CD4-positive, alpha-beta T cell (primary cell): Measurements from ENCODE around the gene PTPRN2. TPM values are rescaled to one million over a fixed set of nuclear protein-coding genes. Genes with fewer than 3 reads are reported as not detected.

ENCODE experiments used
- ATAC-seq: fragments of 200-7000 bp; cut with Tn5 transposase; one replicate; pipeline ENCODE4 v1.10.0; 2022; ENCODE audit warnings: mild to moderate bottlenecking; ENCODE audit not compliant: poor library complexity
- CTCF ChIA-PET: fragments of 350-600 bp; sonication (Branson Sonifier 250); formaldehyde crosslinking; loops from one replicate; lab custom pipeline; 2021; ENCODE audit warnings: antibody characterized with exemption, inconsistent platforms; lab: Charles Lee
- POLR2A ChIA-PET: fragments of 350-600 bp; sonication (Branson Sonifier 250); formaldehyde crosslinking; loops from one replicate; lab custom pipeline; 2021; ENCODE audit warnings: antibody characterized with exemption, inconsistent platforms; lab: Charles Lee
- DNase-seq, 14 experiments: peaks; one replicate each; pipeline ENCODE4 v3.0.0-alpha.2; 2013 to 2020; ENCODE audit warnings: mixed read lengths in 2 of 14
- H3K27ac ChIP-seq, 2 donors: one replicate each; pipeline versions ENCODE4 v1.5.1 to v1.7.0; 2013; ENCODE audit warnings: low read length in 2 of 2, low read depth in 1 of 2, mild to moderate bottlenecking in 1 of 2
- H3K27me3 ChIP-seq, 2 experiments: 1 replicate in 1 of 2; 2 replicates in 1 of 2; pipeline versions ENCODE4 v1.6.1 to v1.7.0; 2013; ENCODE audit warnings: low read length in 2 of 2, control low read depth in 1 of 2, mild to moderate bottlenecking in 1 of 2, moderate library complexity in 1 of 2; ENCODE audit not compliant: insufficient read depth in 2 of 2, control insufficient read depth in 1 of 2
- H3K36me3 ChIP-seq: one replicate; pipeline ENCODE4 v1.6.1; 2013; ENCODE audit warnings: low read length, control low read depth; ENCODE audit not compliant: insufficient read depth
- H3K4me1 ChIP-seq: one replicate; pipeline ENCODE4 v1.6.1; 2013; ENCODE audit warnings: low read length, control low read depth; ENCODE audit not compliant: insufficient read depth
- H3K4me3 ChIP-seq: one replicate; pipeline ENCODE4 v1.5.1; 2013; ENCODE audit warnings: mild to moderate bottlenecking, low read length, moderate library complexity
- H3K9me3 ChIP-seq, 2 experiments: 1 replicate in 1 of 2; 2 replicates in 1 of 2; pipeline versions ENCODE4 v1.6.1 to v1.7.0; 2013; ENCODE audit warnings: low read length in 2 of 2, mild to moderate bottlenecking in 2 of 2, control low read depth in 1 of 2, moderate library complexity in 1 of 2; ENCODE audit not compliant: control insufficient read depth in 1 of 2, insufficient read depth in 1 of 2
- H3K27ac Mint-ChIP-seq: one replicate; pipeline ENCODE4 v1.8.0; 2020; ENCODE audit warnings: mixed read lengths
- H3K27me3 Mint-ChIP-seq: one replicate; pipeline ENCODE4 v1.8.0; 2021; ENCODE audit warnings: mixed read lengths
- H3K36me3 Mint-ChIP-seq: one replicate; pipeline ENCODE4 v1.8.0; 2021; ENCODE audit warnings: low read depth, mixed read lengths
- H3K4me1 Mint-ChIP-seq: one replicate; pipeline ENCODE4 v1.8.0; 2021; ENCODE audit warnings: low read depth, mixed read lengths
- H3K4me3 Mint-ChIP-seq: one replicate; pipeline ENCODE4 v1.8.0; 2020; ENCODE audit warnings: mild to moderate bottlenecking, mixed read lengths
- H3K9me3 Mint-ChIP-seq: one replicate; pipeline ENCODE4 v1.8.0; 2020; ENCODE audit warnings: mixed read lengths
- intact Hi-C, 2 experiments: fragments of 100-400 bp; cut with DNase I in 1 of 2; cut with micrococcal nuclease in 1 of 2; formaldehyde crosslinking; loops; one replicate each; pipeline versions ENCODE4 v1.15.1 to v1.9.0; 2023 to 2025; cut with DNase I, micrococcal nuclease
- total RNA-seq, 174 experiments: library from RNA in 2 of 174; stranded (reverse) in 2 of 174; gene quantifications; one replicate each; pipeline ENCODE4 v1.2.3 and lab custom pipeline; 2021 to 2026
- TF ChIP-seq, protein P1 (sequence below): fragments of 200-600 bp; IDR thresholded peaks from one replicate; pipeline ENCODE4 v1.8.0; 2022; ENCODE audit warnings: antibody characterized with exemption, mild to moderate bottlenecking

PTPRN2 gene
- total RNA-seq, 2 experiments from 2014 or later, result 0.34 to 0.44 TPM

DNA sequence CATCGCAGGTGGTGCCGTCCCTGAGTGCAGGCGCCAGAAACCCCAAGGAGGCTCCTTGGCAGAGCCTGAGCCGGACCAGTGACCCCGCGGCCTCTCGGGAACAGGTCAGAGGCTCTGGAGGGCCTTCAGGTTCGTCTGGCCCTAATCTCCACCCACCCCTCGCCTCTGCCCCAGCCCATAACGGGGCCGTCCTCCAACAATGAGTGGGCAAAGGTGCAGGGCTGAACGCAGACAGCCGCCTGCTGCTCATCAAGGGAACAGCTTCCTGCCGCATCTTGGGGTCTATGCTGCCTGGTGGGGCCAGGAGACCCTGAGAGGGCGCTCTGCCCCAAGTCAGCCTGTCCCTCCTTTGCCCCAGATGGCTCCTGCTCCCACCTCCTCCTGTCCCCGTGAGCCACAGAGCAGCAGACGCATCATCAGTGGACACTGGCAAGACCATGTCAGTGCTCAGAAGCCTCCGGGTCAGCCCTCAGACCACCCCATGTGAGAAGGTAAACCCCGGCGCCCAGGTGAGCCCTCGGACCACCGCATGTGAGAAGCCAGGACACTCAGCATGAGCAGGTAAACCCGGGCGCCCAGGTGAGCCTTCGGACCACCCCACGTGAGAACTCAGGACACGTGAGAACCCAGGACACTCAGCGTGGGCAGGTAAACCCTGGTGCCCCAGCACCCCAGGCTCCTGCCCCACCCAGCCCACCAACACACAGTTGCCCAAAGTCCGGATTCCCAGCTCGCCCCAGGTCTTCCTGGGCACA lies 142.0 kb downstream of the PTPRN2 start:
- CTCF ChIA-PET, result no interaction called here
- DNase-seq (no peak), ATAC-seq (no peak)
- Histone ChIP-seq H3K27ac (no peak overlapping the region), H3K36me3 (no peaks in the 10 kb centered on the region), H3K4me1 (no peaks in the 10 kb centered on the region), H3K9me3 (peaks cover 0 to 11% of the 10 kb centered on the region in 2 experiments), H3K4me3 (no peak overlapping the region), H3K27me3 (no peaks in the 10 kb centered on the region)
- Mint-ChIP-seq H3K9me3 (peaks cover 7% of the 10 kb centered on the region), H3K4me1 (no peaks in the 10 kb centered on the region), H3K4me3 (no peak overlapping the region), H3K27ac (no peak overlapping the region), H3K27me3 (no peaks in the 10 kb centered on the region), H3K36me3 (no peaks in the 10 kb centered on the region)
- intact Hi-C loops, result no loop called here
- TF ChIP-seq, protein P1, sequence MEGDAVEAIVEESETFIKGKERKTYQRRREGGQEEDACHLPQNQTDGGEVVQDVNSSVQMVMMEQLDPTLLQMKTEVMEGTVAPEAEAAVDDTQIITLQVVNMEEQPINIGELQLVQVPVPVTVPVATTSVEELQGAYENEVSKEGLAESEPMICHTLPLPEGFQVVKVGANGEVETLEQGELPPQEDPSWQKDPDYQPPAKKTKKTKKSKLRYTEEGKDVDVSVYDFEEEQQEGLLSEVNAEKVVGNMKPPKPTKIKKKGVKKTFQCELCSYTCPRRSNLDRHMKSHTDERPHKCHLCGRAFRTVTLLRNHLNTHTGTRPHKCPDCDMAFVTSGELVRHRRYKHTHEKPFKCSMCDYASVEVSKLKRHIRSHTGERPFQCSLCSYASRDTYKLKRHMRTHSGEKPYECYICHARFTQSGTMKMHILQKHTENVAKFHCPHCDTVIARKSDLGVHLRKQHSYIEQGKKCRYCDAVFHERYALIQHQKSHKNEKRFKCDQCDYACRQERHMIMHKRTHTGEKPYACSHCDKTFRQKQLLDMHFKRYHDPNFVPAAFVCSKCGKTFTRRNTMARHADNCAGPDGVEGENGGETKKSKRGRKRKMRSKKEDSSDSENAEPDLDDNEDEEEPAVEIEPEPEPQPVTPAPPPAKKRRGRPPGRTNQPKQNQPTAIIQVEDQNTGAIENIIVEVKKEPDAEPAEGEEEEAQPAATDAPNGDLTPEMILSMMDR, result no peak
- POLR2A ChIA-PET, result no interaction called here

DNA sequence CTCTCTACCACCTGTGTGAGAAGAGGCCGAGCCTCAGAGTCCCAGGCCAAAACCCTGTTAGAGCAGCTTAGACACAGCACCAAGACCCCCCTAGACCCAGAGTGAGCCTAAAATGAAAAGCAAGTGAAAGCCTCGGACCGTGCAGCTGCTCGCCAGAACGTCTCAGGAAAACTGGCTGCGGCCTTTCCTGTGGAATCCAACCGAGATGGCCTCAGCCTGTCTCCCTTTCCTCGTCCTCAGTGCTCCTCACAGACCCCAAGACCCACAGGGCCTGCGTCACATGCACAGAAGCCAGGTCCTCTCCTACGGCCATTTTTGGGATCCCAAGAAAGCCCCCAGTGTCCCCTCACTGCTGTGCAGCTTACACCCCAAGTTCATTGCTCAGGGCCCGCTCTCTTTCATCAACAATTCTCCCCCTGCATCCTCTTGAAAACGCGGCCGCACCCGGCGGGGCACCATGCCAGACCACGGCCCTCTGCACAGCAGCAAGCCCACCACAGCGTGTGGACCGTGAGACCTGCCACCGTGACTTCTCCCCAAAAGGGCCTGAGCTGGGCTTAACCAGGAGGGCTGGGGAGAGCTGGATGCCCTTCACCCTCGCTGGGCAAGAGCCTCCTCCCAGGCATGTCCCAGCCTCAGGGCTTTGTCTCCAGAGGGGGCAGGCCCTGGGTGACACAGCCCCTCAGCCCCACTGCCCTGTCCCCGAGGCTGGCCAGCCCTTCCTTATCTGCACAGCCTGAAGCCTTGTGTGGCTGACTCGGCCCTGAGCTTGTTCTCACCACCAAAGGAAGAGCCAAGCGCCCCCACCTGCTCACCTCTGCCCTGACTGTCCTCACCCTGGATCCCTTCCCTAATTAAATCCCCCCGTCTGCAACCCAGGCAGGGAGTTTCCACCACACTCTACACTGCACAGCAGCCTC lies 142.9 kb downstream of the PTPRN2 start:
- intact Hi-C loops, result no loop called here
- H3K4me3 Mint-ChIP-seq, result no peak overlapping the region
- Histone ChIP-seq H3K27ac (no peak overlapping the region), H3K36me3 (no peaks in the 10 kb centered on the region), H3K9me3 (peaks cover 0 to 11% of the 10 kb centered on the region in 2 experiments), H3K4me3 (no peak overlapping the region), H3K27me3 (no peaks in the 10 kb centered on the region), H3K4me1 (no peaks in the 10 kb centered on the region)
- ChIA-PET POLR2A (no interaction called here), CTCF (no interaction called here)
- no peaks in the 10 kb centered on the region for H3K4me1 Mint-ChIP-seq
- TF ChIP-seq, protein P1, result no peak
- H3K36me3 Mint-ChIP-seq, result no peaks in the 10 kb centered on the region
- peaks cover 11% of the 10 kb centered on the region for H3K9me3 Mint-ChIP-seq
- H3K27ac Mint-ChIP-seq, result no peak overlapping the region
- no peaks in the 10 kb centered on the region for H3K27me3 Mint-ChIP-seq
- ATAC-seq (no peak), DNase-seq (no peak)

DNA sequence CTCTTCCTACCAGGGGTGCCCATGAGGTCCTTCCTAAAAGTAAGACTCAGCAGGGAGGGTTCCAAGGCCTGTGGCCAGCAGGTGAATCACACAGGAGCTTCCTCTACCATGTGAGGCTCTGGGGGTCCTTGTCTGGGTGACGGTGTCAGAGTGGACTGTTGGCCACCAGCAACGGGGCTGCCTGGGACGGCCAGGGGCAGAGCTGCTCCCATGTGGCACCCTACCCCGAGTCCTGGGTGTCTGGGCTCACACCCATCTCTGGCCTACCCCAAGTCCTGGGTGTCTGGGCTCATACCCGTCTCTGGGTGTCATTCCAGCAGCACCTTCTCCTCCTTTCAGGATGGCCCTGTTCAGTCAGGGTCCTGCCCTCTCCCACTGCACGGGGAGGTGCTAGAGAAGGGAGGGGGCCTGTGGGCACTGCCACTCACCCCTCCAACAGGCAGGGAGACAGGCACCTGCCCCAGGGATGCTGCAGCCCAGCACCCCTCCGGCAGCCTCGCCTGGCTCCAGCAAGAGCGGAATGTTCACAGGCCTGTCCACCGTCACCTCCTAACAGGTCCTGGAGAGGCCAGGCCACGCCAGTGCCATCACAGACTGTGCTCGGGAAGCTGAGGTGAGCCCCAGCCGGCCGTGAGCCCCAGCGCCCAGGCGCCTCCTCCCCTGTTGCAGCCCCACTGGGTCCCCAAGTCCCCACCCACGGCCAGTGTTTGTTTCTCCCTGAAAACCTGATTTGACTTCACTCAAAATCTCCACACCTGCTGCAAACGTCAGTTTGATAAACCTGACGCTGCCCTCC lies 143.7 kb downstream of the PTPRN2 start:
- peaks cover 11% of the 10 kb centered on the region for H3K9me3 Mint-ChIP-seq
- CTCF ChIA-PET, result no interaction called here
- H3K4me1 ChIP-seq, result no peaks in the 10 kb centered on the region
- H3K27ac Mint-ChIP-seq, result no peak overlapping the region
- TF ChIP-seq, protein P1, result no peak
- H3K36me3 ChIP-seq, result no peaks in the 10 kb centered on the region
- no peaks in the 10 kb centered on the region for H3K27me3 Mint-ChIP-seq
- H3K27me3 ChIP-seq, result no peaks in the 10 kb centered on the region
- H3K4me3 Mint-ChIP-seq, result no peak overlapping the region
- POLR2A ChIA-PET, result no interaction called here
- H3K9me3 ChIP-seq, result peaks cover 0 to 11% of the 10 kb centered on the region in 2 experiments
- ATAC-seq (no peak), DNase-seq (no peak)
- H3K4me3 ChIP-seq, result no peak overlapping the region
- no peak overlapping the region for H3K27ac ChIP-seq
- intact Hi-C loops, result no loop called here
- no peaks in the 10 kb centered on the region for H3K36me3 Mint-ChIP-seq
- no peaks in the 10 kb centered on the region for H3K4me1 Mint-ChIP-seq
